Mucosa of descending colon (tissue), 3 donors: Measurements from ENCODE around the gene PRKCB. TPM values are rescaled to one million over a fixed set of nuclear protein-coding genes. Genes with fewer than 3 reads are reported as not detected.

Experiments used
- ATAC-seq: fragments of 200-7000 bp; cut with Tn5 transposase; one replicate; pipeline ENCODE4 v1.9.1; 2020; ENCODE audit warnings: mild to moderate bottlenecking, moderate library complexity
- DNase-seq, 3 donors: peaks; one replicate each; pipeline ENCODE4 v3.0.0-alpha.2; 2020
- H3K36me3 ChIP-seq: fragments of 200-600 bp; one replicate; pipeline ENCODE4 v1.8.0; 2021; ENCODE audit warnings: low read depth, mild to moderate bottlenecking
- H3K4me1 ChIP-seq: fragments of 200-600 bp; one replicate; pipeline ENCODE4 v1.8.0; 2021; ENCODE audit warnings: low read depth, mild to moderate bottlenecking
- H3K4me3 ChIP-seq: fragments of 200-600 bp; one replicate; pipeline ENCODE4 v1.8.0; 2021; ENCODE audit warnings: mild to moderate bottlenecking
- H3K9me3 ChIP-seq: fragments of 200-600 bp; one replicate; pipeline ENCODE4 v1.8.0; 2021; ENCODE audit warnings: mild to moderate bottlenecking
- CTCF ChIP-seq: fragments of 200-600 bp; IDR thresholded peaks from one replicate; pipeline ENCODE4 v1.8.0; 2022; ENCODE audit warnings: antibody characterized with exemption, mild to moderate bottlenecking
- intact Hi-C, 2 donors: fragments of 100-400 bp; cut with DNase I in 1 of 2; cut with micrococcal nuclease in 1 of 2; formaldehyde crosslinking; loops; one replicate each; pipeline versions ENCODE4 v1.11.0 to v1.11.1; 2022; cut with DNase I, micrococcal nuclease
- total RNA-seq, 3 donors: library from RNA; stranded (reverse); fragmentation: NEBNext Ultra II Directional in 2 of 3; extraction: Animal tissue kit (Norgen Biotek cat#: 25700) in 2 of 3; gene quantifications; one replicate each; pipeline versions ENCODE4 v1.2.1 to v1.2.4, GENCODE V29; 2021 to 2023
- donor health status: DM: no; HTN: no; CAD: no; lungs with moderate emphysema.
- donor health status: DM: no; HTN: no; CAD: no.
- donor health status: DM: no; HTN: yes; CAD: no.

The PRKCB gene
- total RNA-seq, 3 donors from 2014 or later, result 7.4 to 29.0 (median 8.2) TPM

GRCh38 chr16:23895052-23895451 is 59.3 kb downstream of the PRKCB start:
- no peak for ATAC-seq
- Histone ChIP-seq H3K36me3 (no peaks in the 10 kb centered on the region), H3K4me3 (no peak overlapping the region), H3K4me1 (no peaks in the 10 kb centered on the region), H3K9me3 (no peaks in the 10 kb centered on the region)
- no peak for TF ChIP-seq CTCF
- no peak for DNase-seq
- intact Hi-C loops, result no loop called here

DNA sequence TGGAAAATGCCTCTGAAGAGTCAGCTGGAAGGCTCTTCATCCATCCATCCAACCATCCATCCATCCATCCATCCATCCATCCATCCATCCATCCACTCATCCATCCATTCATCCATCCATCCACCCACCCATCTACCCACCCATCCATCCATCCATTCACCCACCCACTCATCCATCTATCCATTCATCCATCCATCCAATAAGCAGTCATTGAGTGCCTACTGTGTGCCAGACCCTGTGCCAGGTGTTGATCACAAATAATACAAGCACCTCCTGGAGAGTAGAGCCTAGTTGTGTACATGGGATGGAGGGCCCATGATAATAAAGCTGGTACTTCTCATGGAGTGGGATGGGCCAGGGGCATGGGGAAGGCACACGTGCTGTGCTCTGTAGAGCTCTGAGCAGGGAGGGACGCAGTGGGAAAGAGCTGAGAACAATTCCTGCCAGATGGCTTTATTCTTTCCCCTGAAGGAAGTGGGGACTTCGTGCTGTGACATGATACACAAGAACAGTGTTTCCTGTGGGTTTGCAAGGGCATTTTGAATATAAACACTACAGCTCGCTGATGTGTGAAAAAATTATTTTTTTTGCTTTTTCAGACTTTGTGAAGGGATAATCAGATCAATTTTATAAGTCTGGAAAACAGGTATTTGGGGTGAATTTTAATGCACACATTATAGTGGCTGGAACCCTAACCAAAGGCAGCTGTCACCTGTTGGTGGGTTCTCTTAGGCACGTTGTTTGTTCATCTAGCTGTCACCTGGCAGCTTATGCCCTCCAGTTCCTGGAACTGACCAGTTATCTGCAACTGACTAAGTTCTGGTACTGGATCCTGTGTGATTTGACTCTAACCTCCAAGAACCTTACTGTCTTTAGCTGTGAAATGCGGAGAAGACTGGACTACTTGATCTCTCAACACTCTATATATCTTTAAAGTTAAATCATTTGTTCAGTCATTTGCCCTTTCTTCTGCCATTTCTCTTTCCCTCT is 61.3 kb downstream of the PRKCB start:
- DNase-seq, result no peak
- TF ChIP-seq CTCF, result no peak
- intact Hi-C loops, result no loop called here
- Histone ChIP-seq H3K9me3 (no peaks in the 10 kb centered on the region), H3K36me3 (no peaks in the 10 kb centered on the region), H3K4me3 (no peak overlapping the region), H3K4me1 (no peaks in the 10 kb centered on the region)
- no peak for ATAC-seq

GRCh38 chr16:23898682-23899430 is 63.1 kb downstream of the PRKCB start:
- TF ChIP-seq CTCF, result no peak
- Histone ChIP-seq H3K9me3 (no peaks in the 10 kb centered on the region), H3K36me3 (no peaks in the 10 kb centered on the region), H3K4me1 (no peaks in the 10 kb centered on the region), H3K4me3 (no peak overlapping the region)
- intact Hi-C loops, result no loop called here
- ATAC-seq (no peak), DNase-seq (no peak)

GRCh38 chr16:23899869-23900268 is 64.1 kb downstream of the PRKCB start:
- intact Hi-C loops, result loop anchor here in 1 of 2 donors (10.0 kb wide), 1 partner anchor 55 kb away; no protein-coding TSS in a partner anchor
- H3K4me3 ChIP-seq, result no peak overlapping the region

More at GRCh38 chr16:23899869-23900268, 64.1 kb downstream of the PRKCB start:
- Histone ChIP-seq H3K9me3 (no peaks in the 10 kb centered on the region), H3K4me1 (no peaks in the 10 kb centered on the region), H3K36me3 (no peaks in the 10 kb centered on the region)
- no peak for TF ChIP-seq CTCF
- ATAC-seq, result no peak
- DNase-seq, result no peak
